Ovary (tissue), 3 donors: ENCODE results near the gene CALD1.

Experiments used
- EP300 ChIP-seq: sonication (generic); formaldehyde crosslinking; IDR thresholded peaks from one replicate; pipeline ENCODE4 v1.6.1; 2017; ENCODE audit warnings: antibody characterized with exemption
- POLR2A ChIP-seq: fragments of 450-650 bp; IDR thresholded peaks from one replicate; pipeline ENCODE4 v1.6.1; 2017; ENCODE audit warnings: antibody characterized with exemption, mild to moderate bottlenecking, moderate library complexity
- TF ChIP-seq, protein P1 (sequence below), 3 donors: fragments of 450-650 bp in 2 of 3; fragments of 200-600 bp in 1 of 3; IDR thresholded peaks; one replicate each; pipeline versions ENCODE4 v1.5.1 to v1.8.0; 2016 to 2022; ENCODE audit warnings: antibody characterized with exemption in 3 of 3, mild to moderate bottlenecking in 1 of 3
- donor health status: DM: no; HTN: no; CAD: no.

DNA sequence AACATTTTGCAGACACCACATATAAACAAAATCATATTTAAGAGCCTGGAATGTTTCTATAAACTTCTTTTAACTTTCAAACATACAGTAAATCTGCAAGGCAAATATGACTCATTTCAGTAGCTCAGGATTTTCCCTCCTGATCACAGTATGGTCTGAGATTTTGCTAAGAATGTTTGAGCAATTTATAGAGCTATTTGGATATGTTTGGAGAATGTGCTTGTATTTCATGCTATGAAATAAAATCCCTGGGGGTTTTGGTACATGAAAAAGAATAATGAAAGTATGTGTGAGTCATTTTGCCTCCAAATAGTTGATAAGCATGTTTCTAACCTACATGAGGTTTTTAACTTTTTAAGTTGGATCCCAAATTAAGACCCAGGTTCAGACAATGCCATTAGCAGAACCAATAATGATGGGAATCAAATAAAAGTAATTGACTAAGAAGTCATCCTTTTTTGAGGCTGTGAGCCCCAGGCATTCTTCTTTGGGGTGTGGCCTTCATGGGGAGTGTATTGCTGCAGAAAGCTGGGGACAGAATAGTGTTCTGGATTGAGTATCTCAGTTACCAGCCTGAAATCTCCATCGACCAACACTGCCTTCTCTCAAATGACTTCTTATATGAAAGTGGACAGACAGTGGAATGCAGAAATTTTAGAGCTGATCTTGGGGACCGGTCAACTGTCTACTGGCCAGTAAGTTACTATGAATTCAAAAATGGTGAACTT, 140.8 kb downstream of the CALD1 start:
- no peak for TF ChIP-seq POLR2A
- TF ChIP-seq, protein P1, sequence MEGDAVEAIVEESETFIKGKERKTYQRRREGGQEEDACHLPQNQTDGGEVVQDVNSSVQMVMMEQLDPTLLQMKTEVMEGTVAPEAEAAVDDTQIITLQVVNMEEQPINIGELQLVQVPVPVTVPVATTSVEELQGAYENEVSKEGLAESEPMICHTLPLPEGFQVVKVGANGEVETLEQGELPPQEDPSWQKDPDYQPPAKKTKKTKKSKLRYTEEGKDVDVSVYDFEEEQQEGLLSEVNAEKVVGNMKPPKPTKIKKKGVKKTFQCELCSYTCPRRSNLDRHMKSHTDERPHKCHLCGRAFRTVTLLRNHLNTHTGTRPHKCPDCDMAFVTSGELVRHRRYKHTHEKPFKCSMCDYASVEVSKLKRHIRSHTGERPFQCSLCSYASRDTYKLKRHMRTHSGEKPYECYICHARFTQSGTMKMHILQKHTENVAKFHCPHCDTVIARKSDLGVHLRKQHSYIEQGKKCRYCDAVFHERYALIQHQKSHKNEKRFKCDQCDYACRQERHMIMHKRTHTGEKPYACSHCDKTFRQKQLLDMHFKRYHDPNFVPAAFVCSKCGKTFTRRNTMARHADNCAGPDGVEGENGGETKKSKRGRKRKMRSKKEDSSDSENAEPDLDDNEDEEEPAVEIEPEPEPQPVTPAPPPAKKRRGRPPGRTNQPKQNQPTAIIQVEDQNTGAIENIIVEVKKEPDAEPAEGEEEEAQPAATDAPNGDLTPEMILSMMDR (IDR thresholded peaks at IDR 0.05), result no peak
- TF ChIP-seq EP300, result no peak
